Trophoblast cell (in vitro differentiated cells and primary cell): ENCODE measurements around the gene ADAMTSL2.

Source experiments
- DNase-seq, 2 donors: peaks; one replicate each; pipeline ENCODE4 v3.0.0-alpha.2; 2016
- H2AFZ ChIP-seq: 2 replicates; pipeline ENCODE4 v1.6.1; 2013; ENCODE audit warnings: low read length, moderate library complexity, mild to moderate bottlenecking; ENCODE audit not compliant: insufficient read depth, poor library complexity
- H2AK5ac ChIP-seq: 2 replicates; pipeline ENCODE4 v1.6.1; 2013; ENCODE audit warnings: mild to moderate bottlenecking, low read length
- H2BK120ac ChIP-seq: 2 replicates; pipeline ENCODE4 v1.6.1; 2013; ENCODE audit warnings: low read length, mild to moderate bottlenecking, moderate library complexity; ENCODE audit not compliant: insufficient read depth, poor library complexity
- H2BK12ac ChIP-seq: 2 replicates; pipeline ENCODE4 v1.6.1; 2013; ENCODE audit warnings: mild to moderate bottlenecking, low read length, moderate library complexity
- H2BK5ac ChIP-seq: 2 replicates; pipeline ENCODE4 v1.6.1; 2013; ENCODE audit warnings: low read length, low read depth, moderate library complexity, mild to moderate bottlenecking; ENCODE audit not compliant: poor library complexity
- H3K14ac ChIP-seq: 2 replicates; pipeline ENCODE4 v1.6.1; 2013; ENCODE audit warnings: mild to moderate bottlenecking, low read length
- H3K18ac ChIP-seq: 2 replicates; pipeline ENCODE4 v1.6.1; 2013; ENCODE audit warnings: mild to moderate bottlenecking, low read length
- H3K23ac ChIP-seq: 2 replicates; pipeline ENCODE4 v1.6.1; 2013; ENCODE audit warnings: low read length
- H3K27ac ChIP-seq: 2 replicates; pipeline ENCODE4 v1.5.1; 2013; ENCODE audit warnings: low read depth, mild to moderate bottlenecking, inconsistent platforms, low read length, moderate library complexity
- H3K27me3 ChIP-seq: 2 replicates; pipeline ENCODE4 v1.6.1; 2013; ENCODE audit warnings: inconsistent platforms, mild to moderate bottlenecking, low read length, moderate library complexity; ENCODE audit not compliant: insufficient read depth
- H3K36me3 ChIP-seq, 2 experiments: 1 replicate in 1 of 2; 2 replicates in 1 of 2; pipeline ENCODE4 v1.6.1; 2013; ENCODE audit warnings: low read length in 2 of 2, mild to moderate bottlenecking in 2 of 2, moderate library complexity in 1 of 2; ENCODE audit not compliant: insufficient read depth in 2 of 2, control insufficient read depth in 1 of 2
- H3K4ac ChIP-seq: 2 replicates; pipeline ENCODE4 v1.6.1; 2013; ENCODE audit warnings: low read depth, mild to moderate bottlenecking, low read length, moderate library complexity
- H3K4me1 ChIP-seq, 2 experiments: 1 replicate in 1 of 2; 2 replicates in 1 of 2; pipeline ENCODE4 v1.6.1; 2013; ENCODE audit warnings: low read length in 2 of 2, mild to moderate bottlenecking in 2 of 2, moderate library complexity in 1 of 2; ENCODE audit not compliant: insufficient read depth in 2 of 2, control insufficient read depth in 1 of 2
- H3K4me2 ChIP-seq: 2 replicates; pipeline ENCODE4 v1.6.1; 2013; ENCODE audit warnings: inconsistent platforms, mild to moderate bottlenecking, low read length, moderate library complexity
- H3K4me3 ChIP-seq: 2 replicates; pipeline ENCODE4 v1.5.1; 2013; ENCODE audit warnings: mild to moderate bottlenecking, low read depth, low read length, inconsistent platforms
- H3K79me1 ChIP-seq: one replicate; pipeline ENCODE4 v1.6.1; 2013; ENCODE audit warnings: low read length
- H3K79me2 ChIP-seq: 2 replicates; pipeline ENCODE4 v1.6.1; 2013; ENCODE audit warnings: low read length, mild to moderate bottlenecking; ENCODE audit not compliant: control insufficient read depth, insufficient read depth, poor library complexity
- H3K9ac ChIP-seq: 2 replicates; pipeline ENCODE4 v1.6.1; 2013; ENCODE audit warnings: mild to moderate bottlenecking, low read length
- H3K9me3 ChIP-seq: 2 replicates; pipeline ENCODE4 v1.6.1; 2013; ENCODE audit warnings: low read depth, mild to moderate bottlenecking, control low read depth, inconsistent platforms, low read length; ENCODE audit not compliant: insufficient read depth
- H4K12ac ChIP-seq: 2 replicates; pipeline ENCODE4 v1.6.1; 2013; ENCODE audit warnings: low read depth, mild to moderate bottlenecking, low read length, moderate library complexity
- H4K8ac ChIP-seq: 2 replicates; pipeline ENCODE4 v1.6.1; 2013; ENCODE audit warnings: low read depth, mild to moderate bottlenecking, low read length, moderate library complexity
- H4K91ac ChIP-seq: one replicate; pipeline ENCODE4 v1.6.1; 2013; ENCODE audit warnings: low read depth, mild to moderate bottlenecking, low read length, moderate library complexity
- WGBS: extraction: QIAGEN DNeasy Blood & Tissue Kit; methylation state at CpG from one replicate; pipeline ENCODE4 v1.1.7; 2013; ENCODE audit warnings: missing lambda C conversion rate; ENCODE audit not compliant: insufficient read length, insufficient coverage; ENCODE audit errors: extremely low coverage; 5-methylcytosine and 5-hydroxymethylcytosine counted together

The ADAMTSL2 gene

GRCh38 chr9:133597316-133597957 is 62.9 kb downstream of the ADAMTSL2 start:
- no peak overlapping the region for H2BK5ac ChIP-seq
- H3K79me2 ChIP-seq, result no peaks in the 10 kb centered on the region
- H3K9me3 ChIP-seq, result peaks cover 37% of the 10 kb centered on the region
- H4K8ac ChIP-seq, result no peak overlapping the region
- DNase-seq, result no peak
- H3K4me1 ChIP-seq, result no peaks in the 10 kb centered on the region
- H3K27ac ChIP-seq, result no peak overlapping the region
- no CpG with 5 or more reads among the region's 7 CpGs for WGBS
- no peak overlapping the region for H2BK120ac ChIP-seq
- no peak overlapping the region for H3K9ac ChIP-seq
- H2AK5ac ChIP-seq, result no peak overlapping the region
- no peak overlapping the region for H3K18ac ChIP-seq
- H3K4me3 ChIP-seq, result no peak overlapping the region
- H2BK12ac ChIP-seq, result no peak overlapping the region
- no peaks in the 10 kb centered on the region for H3K79me1 ChIP-seq
- H3K4me2 ChIP-seq, result no peak overlapping the region
- H2AFZ ChIP-seq, result no peak overlapping the region
- H3K14ac ChIP-seq, result no peak overlapping the region
- H3K27me3 ChIP-seq, result no peaks in the 10 kb centered on the region
- H3K23ac ChIP-seq, result no peak overlapping the region
- H4K12ac ChIP-seq, result no peak overlapping the region
- H4K91ac ChIP-seq, result no peak overlapping the region
- no peaks in the 10 kb centered on the region for H3K36me3 ChIP-seq
- H3K4ac ChIP-seq, result no peak overlapping the region

GRCh38 chr9:133598978-133599377 is 64.5 kb downstream of the ADAMTSL2 start:
- H3K36me3 ChIP-seq, result no peaks in the 10 kb centered on the region
- peaks cover 37% of the 10 kb centered on the region for H3K9me3 ChIP-seq
- no peak overlapping the region for H4K8ac ChIP-seq
- H3K27ac ChIP-seq, result no peak overlapping the region
- no peak overlapping the region for H2AFZ ChIP-seq
- no peak overlapping the region for H3K18ac ChIP-seq
- DNase-seq, result no peak
- H3K4me2 ChIP-seq, result no peak overlapping the region
- no peak overlapping the region for H4K12ac ChIP-seq
- no peaks in the 10 kb centered on the region for H3K79me2 ChIP-seq
- no peak overlapping the region for H2BK5ac ChIP-seq
- H3K9ac ChIP-seq, result no peak overlapping the region
- H2BK12ac ChIP-seq, result no peak overlapping the region
- no peak overlapping the region for H4K91ac ChIP-seq
- H3K79me1 ChIP-seq, result no peaks in the 10 kb centered on the region
- no peak overlapping the region for H3K4me3 ChIP-seq
- no peak overlapping the region for H3K23ac ChIP-seq
- no peak overlapping the region for H3K14ac ChIP-seq
- no peaks in the 10 kb centered on the region for H3K27me3 ChIP-seq
- no peak overlapping the region for H2BK120ac ChIP-seq
- H3K4me1 ChIP-seq, result no peaks in the 10 kb centered on the region
- no peak overlapping the region for H2AK5ac ChIP-seq
- no peak overlapping the region for H3K4ac ChIP-seq
- WGBS, result no CpG with 5 or more reads among the region's 7 CpGs

- no peak overlapping the region for H3K4me2 ChIP-seq
- no peak overlapping the region for H2AK5ac ChIP-seq
- H3K23ac ChIP-seq, result peak overlapping the region; percentile 79
- no peak overlapping the region for H3K4ac ChIP-seq
- peak overlapping the region; percentile 60 for H3K4me3 ChIP-seq
- H3K9ac ChIP-seq, result no peak overlapping the region
- H4K8ac ChIP-seq, result no peak overlapping the region
- no peaks in the 10 kb centered on the region for H3K36me3 ChIP-seq
- no peak overlapping the region for H2BK5ac ChIP-seq
- H3K27ac ChIP-seq, result no peak overlapping the region
- H2AFZ ChIP-seq, result no peak overlapping the region
- no peak overlapping the region for H3K14ac ChIP-seq
- H3K9me3 ChIP-seq, result peaks cover 37% of the 10 kb centered on the region
- no peaks in the 10 kb centered on the region for H3K27me3 ChIP-seq
- H4K12ac ChIP-seq, result no peak overlapping the region
- WGBS, result no CpG with 5 or more reads among the region's 6 CpGs
- H3K79me2 ChIP-seq, result no peaks in the 10 kb centered on the region
- H4K91ac ChIP-seq, result no peak overlapping the region
- no peaks in the 10 kb centered on the region for H3K79me1 ChIP-seq
- H2BK12ac ChIP-seq, result no peak overlapping the region
- no peak overlapping the region for H2BK120ac ChIP-seq
- H3K18ac ChIP-seq, result no peak overlapping the region
- DNase-seq, result no peak
- no peaks in the 10 kb centered on the region for H3K4me1 ChIP-seq
Measured at GRCh38 chr9:133599470-133600173, 65.1 kb downstream of the ADAMTSL2 start.

GRCh38 chr9:133600739-133601138 is 66.2 kb downstream of the ADAMTSL2 start:
- Histone ChIP-seq H4K12ac (no peak overlapping the region), H3K23ac (no peak overlapping the region), H3K9ac (no peak overlapping the region), H3K4ac (no peak overlapping the region), H3K9me3 (peaks cover 31% of the 10 kb centered on the region), H2AFZ (no peak overlapping the region), H3K4me1 (no peaks in the 10 kb centered on the region), H3K79me2 (no peaks in the 10 kb centered on the region), H3K14ac (no peak overlapping the region), H4K91ac (no peak overlapping the region), H3K27me3 (no peaks in the 10 kb centered on the region), H3K18ac (no peak overlapping the region), H3K36me3 (no peaks in the 10 kb centered on the region), H2AK5ac (no peak overlapping the region), H2BK5ac (no peak overlapping the region), H2BK120ac (no peak overlapping the region), H3K4me3 (no peak overlapping the region), H4K8ac (no peak overlapping the region), H2BK12ac (no peak overlapping the region), H3K27ac (no peak overlapping the region), H3K79me1 (no peaks in the 10 kb centered on the region), H3K4me2 (no peak overlapping the region)
- no CpG with 5 or more reads among the region's 7 CpGs for WGBS
- no peak for DNase-seq
